NOMO-1 treated with dmso at 0.1 percent for 144 hours (cell line): ENCODE measurements around the gene MTUS2.
A peak's percentile ranks its signal among the peaks of the same experiment; 100 is the strongest.
"Not testable (repeated sequence)": the region's sequence is repeated elsewhere in the genome, so short reads cannot be mapped to it uniquely, and the experiment has no call there.

Source experiments
- DNase-seq: peaks from one replicate; lab custom pipeline; 2025; ENCODE audit not compliant: unreplicated experiment; lab: John Stamatoyannopoulos, UW

Gene MTUS2

DNA sequence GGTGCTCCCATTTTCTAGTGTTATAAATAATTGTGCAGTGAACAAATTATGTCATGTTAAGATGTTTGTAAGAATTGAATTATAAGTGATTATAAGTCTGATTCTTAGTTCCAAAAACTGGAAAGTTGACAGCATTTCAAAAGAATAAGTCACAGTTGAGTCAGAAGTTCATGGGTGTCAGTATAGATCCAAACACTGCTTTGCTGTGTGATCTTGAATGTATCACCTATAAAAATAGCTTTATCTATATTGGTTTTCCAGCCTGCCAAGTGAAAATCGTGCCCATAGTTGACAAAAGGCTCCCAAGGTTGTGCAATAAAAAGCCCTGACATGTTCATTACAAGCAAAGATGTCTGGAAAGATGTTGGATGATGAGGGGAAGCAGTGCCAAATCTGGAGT is 336.0 kb downstream of the MTUS2 start:
- DNase-seq, result no peak

- DNase-seq, result no peak
These were observed 339.7 kb downstream of the MTUS2 start for GRCh38 chr13:29159871-29160270.

DNA sequence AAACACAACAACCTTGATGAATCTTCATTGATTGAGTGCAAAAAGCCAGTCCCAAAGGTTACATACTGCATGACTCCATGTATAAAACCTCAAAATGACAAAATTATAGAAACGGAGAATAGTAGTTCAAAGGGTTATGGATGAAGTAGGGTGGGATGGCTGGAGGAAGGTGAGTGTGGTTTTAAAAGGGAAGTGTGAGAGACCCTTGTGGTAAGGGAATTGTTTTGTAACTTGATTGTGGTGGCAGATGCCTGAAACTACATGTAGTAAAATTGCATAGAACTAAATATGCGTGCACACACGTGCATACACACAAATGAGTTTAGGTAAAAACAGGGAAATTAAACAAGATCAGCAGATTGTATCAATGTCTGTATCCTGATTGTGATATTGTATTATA is 340.7 kb downstream of the MTUS2 start:
- DNase-seq, result peak; percentile 60

- DNase-seq, result no peak
These were observed 341.5 kb downstream of the MTUS2 start for GRCh38 chr13:29161676-29162075.

- no peak for DNase-seq
These were observed 342.6 kb downstream of the MTUS2 start for GRCh38 chr13:29162638-29163235.

DNA sequence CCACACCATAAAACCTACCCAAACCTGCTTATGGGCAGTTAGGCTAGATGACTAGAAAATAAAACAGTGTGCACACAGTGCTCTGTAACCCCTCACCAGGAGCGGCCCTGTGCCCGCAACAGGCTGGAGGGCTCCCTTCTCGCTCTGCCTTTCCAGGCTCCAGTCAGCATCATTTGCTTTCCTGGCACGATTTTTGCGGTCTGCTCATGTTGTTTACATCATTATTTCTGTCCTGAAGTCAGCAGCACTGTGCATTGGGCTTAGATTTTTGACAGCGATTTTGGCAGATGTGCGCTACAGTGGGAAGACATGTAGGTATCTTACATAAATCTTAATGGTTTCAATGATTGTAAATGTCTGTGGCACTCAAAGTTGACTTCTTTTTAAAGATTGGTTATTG is 344.0 kb downstream of the MTUS2 start:
- no peak for DNase-seq

- no peak for DNase-seq
These were observed 345.1 kb downstream of the MTUS2 start for GRCh38 chr13:29165216-29165615.

- peak; percentile 94 for DNase-seq
These were observed 345.7 kb downstream of the MTUS2 start for GRCh38 chr13:29165840-29166239.

DNA sequence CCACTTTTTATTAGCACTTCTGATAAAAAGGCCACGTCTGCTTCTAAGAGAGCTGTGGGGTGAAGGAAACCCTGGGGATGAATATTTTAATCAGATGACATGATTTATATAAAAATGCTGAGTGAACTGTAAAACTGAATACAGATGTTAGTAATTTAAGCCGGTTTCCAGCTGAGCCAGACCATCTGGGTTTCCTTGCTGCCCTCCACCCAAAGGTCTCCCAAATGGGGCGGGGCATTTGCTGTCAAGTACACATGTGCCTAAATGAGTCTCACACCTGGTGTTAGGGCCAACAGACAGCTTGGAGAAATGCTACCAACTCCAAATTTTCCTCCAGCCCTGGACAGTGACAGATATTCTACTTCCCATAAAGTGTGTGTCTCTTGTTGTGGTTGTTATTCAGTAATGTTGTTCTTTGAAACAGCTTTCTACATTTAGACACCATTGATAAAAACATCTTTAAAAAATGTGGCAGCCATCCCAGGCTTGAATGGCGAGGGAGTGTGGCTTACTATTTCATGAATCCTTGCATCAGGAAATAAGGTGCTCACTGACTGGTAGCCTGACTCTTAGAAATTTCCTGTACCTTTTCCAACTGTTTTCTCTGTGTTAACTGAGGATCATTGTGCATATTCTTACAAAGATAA is 350.4 kb downstream of the MTUS2 start:
- no peak for DNase-seq

DNA sequence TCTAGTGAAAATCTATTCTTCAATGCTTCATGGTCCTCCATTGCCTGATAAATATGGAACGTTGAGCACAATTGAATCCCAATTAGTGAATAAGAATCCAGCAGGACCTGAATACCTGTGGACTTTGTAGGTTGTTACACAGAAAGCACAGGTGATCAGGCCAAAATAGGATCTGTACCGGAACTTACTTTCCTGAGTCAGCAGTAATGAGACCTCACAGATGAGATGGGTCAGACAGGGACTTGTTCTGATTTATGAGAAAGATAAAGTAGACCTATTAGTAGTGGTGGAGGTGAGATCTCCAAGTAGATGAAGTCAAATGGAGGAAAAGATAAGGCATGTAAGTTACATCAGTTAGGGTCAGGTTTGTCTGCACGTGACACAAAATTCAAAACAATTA is 351.1 kb downstream of the MTUS2 start:
- no peak for DNase-seq

DNA sequence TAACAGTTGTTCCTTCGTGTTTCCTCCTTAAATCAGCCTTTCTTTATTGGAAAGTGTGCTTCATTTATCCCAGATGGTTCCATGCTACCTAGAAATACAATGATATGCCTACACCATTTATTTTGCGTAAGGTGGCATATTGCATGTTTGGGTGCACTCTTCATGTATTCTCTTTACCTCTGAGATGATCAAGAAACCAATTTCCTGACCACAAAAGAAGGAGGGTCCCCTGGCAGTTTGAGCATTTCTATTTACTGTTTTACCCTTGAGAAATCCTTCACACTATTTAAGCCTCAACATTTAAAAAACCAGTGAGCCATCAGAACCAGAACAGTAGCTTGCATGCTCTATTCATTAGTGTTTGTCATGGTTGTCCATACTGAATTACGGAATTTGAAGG is 354.0 kb downstream of the MTUS2 start:
- DNase-seq, result no peak

GRCh38 chr13:29175250-29175873 is 355.2 kb downstream of the MTUS2 start:
- DNase-seq, result no peak

- no peak for DNase-seq
These were observed 359.9 kb downstream of the MTUS2 start for GRCh38 chr13:29180055-29180454.

GRCh38 chr13:29182216-29182615 is 362.1 kb downstream of the MTUS2 start:
- DNase-seq, result no peak

DNA sequence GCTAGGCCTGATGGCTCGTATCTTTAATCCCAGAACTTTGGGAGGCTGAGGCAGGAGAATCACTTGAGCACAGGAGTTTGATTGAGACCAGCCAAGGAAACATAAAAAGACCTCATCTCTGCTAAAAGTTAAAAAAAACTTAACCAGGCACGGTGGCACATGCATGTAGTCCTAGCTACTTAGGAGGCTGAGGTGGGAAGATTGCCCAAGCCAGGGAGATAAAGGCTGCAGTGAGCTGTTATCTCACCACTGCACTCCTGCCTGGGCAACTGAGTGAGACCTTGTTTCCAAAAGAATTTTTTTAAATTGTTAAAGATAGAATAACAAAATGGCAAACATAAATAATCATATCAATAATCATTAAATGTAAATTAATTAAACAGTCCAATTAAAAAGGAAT is 365.8 kb downstream of the MTUS2 start:
- no peak for DNase-seq

- no peak for DNase-seq
These were observed 367.4 kb downstream of the MTUS2 start for GRCh38 chr13:29187584-29187983.

DNA sequence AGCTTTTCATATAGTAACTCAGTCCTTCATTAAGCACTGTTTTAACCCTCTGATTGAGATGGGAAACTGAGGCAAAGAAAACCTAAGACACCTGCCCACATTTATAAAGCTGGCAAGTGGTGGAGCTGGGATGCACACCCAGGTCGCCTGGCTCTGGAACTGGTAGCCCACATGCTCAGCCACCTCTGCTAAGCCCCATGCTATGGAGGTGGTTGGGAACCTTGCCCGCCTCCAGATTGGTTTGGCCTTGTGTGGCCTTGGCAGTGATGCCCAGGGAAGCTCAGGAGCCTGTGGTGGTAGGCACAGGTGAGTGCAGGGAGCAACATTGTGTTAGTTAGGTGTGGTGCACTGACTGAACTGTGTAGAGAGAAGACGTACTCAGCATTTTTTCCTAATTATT is 370.2 kb downstream of the MTUS2 start:
- no peak for DNase-seq

DNA sequence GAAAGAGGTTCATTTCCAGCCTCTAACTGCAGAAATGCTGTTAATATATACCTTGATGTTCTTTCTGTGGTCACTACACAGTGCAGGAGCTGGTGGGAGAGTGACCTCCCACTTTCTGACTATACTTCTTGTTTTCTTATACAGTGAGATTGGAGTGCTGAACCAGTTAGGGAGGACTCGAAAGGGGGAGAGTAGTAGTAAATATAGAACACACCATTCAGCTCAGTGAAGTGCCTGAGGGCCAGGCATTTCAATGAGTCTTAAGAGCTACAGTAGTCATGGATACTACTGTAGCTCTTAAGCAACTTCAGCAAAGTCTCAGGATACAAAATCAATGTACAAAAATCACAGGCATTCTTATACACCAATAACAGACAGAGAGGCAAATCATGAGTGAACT is 372.9 kb downstream of the MTUS2 start:
- DNase-seq, result no peak

DNA sequence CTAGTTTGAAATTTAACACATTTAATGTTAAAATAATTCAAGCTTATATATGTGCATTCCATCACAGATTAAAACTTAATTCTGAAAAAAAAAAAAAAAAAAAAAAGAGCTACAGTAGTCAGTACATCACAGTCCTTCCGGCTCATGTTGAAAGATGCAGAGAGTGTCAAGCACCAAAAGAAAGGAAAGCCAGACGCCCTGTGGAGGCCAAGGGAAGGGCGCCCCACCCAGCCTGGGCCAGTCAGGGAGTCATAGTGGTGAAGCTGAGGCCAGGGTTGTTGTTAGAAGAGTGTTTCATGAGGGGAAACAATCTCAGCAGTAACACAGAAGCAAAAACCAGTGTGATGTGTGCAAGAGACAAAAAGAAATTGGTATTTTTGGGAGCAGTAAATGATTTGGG is 375.3 kb downstream of the MTUS2 start:
- DNase-seq, result no peak

- DNase-seq, result peak; percentile 42
These were observed 376.4 kb downstream of the MTUS2 start for GRCh38 chr13:29196409-29197074.

DNA sequence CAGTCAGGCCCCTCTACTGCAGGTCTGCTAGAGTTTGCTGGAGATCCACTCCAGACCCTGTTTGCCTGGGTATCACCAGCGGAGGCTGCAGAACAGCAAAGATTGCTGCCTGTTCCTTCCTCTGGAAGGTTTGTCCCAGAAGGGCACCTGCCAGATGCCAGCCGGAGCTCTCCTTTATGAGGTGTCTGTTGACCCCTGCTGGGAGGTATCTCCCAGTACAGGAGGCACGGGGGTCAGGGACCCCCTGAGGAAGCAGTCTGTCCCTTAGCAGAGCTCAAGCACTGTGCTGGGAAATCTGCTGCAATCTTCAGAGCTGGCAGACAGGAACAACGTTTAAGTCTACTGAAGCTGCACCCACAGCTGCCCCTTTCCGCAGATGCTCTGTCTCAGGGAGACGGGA is 382.6 kb downstream of the MTUS2 start:
- DNase-seq, result not testable (repeated sequence)

GRCh38 chr13:29204651-29205050 is 384.5 kb downstream of the MTUS2 start:
- DNase-seq, result no peak
